Measurements from ENCODE around the gene DCDC2.

The DCDC2 gene

GRCh38 chr6:24140591-24140990, 217.3 kb downstream of the DCDC2 start:
- peak; percentile 82 for DNase-seq

- no peak for DNase-seq
Observed at GRCh38 chr6:24139639-24140038, 218.2 kb downstream of the DCDC2 start.

- DNase-seq: no peak
Observed at GRCh38 chr6:24139080-24139479, 218.8 kb downstream of the DCDC2 start.

GRCh38 chr6:24131751-24132150, 226.1 kb downstream of the DCDC2 start:
- no peak for DNase-seq

GRCh38 chr6:24127316-24127715, 230.5 kb downstream of the DCDC2 start:
- no peak for DNase-seq

GRCh38 chr6:24126586-24127192, 231.2 kb downstream of the DCDC2 start:
- DNase-seq: peak; percentile 77

GRCh38 chr6:24125980-24126379, 231.9 kb downstream of the DCDC2 start, which contains the start of gene NRSN1:
Gene NRSN1, plus strand, starts transcription at chr6:24126215. Its CDS starts 8,113 bp downstream, at chr6:24134328.
- DNase-seq: no peak

GRCh38 chr6:24122139-24122538, 235.7 kb downstream of the DCDC2 start:
- DNase-seq: no peak
